Endothelial cell of umbilical vein (primary cell): ENCODE data around the gene ZBTB20. TPM values are rescaled to one million over a fixed set of nuclear protein-coding genes. Genes with fewer than 3 reads are reported as not detected.

Experiments used
- BruUV-seq: library from RNA; stranded (reverse); fragments of 400-500 nt; replicated peaks from 2 replicates; lab custom pipeline; 2021; lab: Mats Ljungman, UMichigan
- CTCF ChIA-PET: fragments of 300-600, 350-600 bp; sonication (Branson Sonifier 250); formaldehyde crosslinking; loops from one replicate; lab custom pipeline; 2021; ENCODE audit warnings: antibody characterized with exemption, inconsistent platforms; lab: Charles Lee
- POLR2A ChIA-PET: fragments of 300-600, 350-600 bp; sonication (Branson Sonifier 250); formaldehyde crosslinking; loops from one replicate; lab custom pipeline; 2021; ENCODE audit warnings: antibody characterized with exemption, inconsistent platforms; lab: Charles Lee
- DNase-seq: peaks from one replicate; pipeline ENCODE4 v3.0.0-alpha.2; 2011; ENCODE audit warnings: low read depth, low spot score
- FAIRE-seq: peaks from 2 replicates; lab custom pipeline; 2011; peaks lifted over from hg19 to GRCh38; lab: Jason Lieb, UNC
- H2AFZ ChIP-seq: 2 replicates; pipeline ENCODE4 v1.6.0; 2012; ENCODE audit warnings: low read depth, low read length, control low read depth, inconsistent platforms
- H3K27ac ChIP-seq: 2 replicates; pipeline ENCODE4 v1.5.1; 2011; ENCODE audit warnings: low read depth, mild to moderate bottlenecking, control low read depth, low read length, moderate library complexity; ENCODE audit not compliant: insufficient read depth
- H3K27me3 ChIP-seq, 2 experiments: 2 replicates each; pipeline versions ENCODE4 v1.6.0 to v1.6.1; 2011; ENCODE audit warnings: low read length in 2 of 2, mixed read lengths in 1 of 2; ENCODE audit not compliant: control insufficient read depth in 2 of 2, insufficient read depth in 2 of 2
- H3K36me3 ChIP-seq, 2 experiments: 2 replicates in 1 of 2; 3 replicates in 1 of 2; pipeline ENCODE4 v1.5.1; 2011; ENCODE audit warnings: low read length in 2 of 2, mild to moderate bottlenecking in 1 of 2, moderate library complexity in 1 of 2; ENCODE audit not compliant: control insufficient read depth in 2 of 2, insufficient read depth in 2 of 2; ENCODE audit errors: extremely low read depth in 1 of 2
- H3K4me1 ChIP-seq: 3 replicates; pipeline ENCODE4 v1.5.1; 2011; ENCODE audit warnings: mild to moderate bottlenecking, low read length; ENCODE audit not compliant: control insufficient read depth, insufficient read depth; ENCODE audit errors: extremely low read depth
- H3K4me2 ChIP-seq: 2 replicates; pipeline ENCODE4 v1.6.1; 2011; ENCODE audit warnings: low read length, control low read depth, mixed read lengths; ENCODE audit not compliant: insufficient read depth
- H3K4me3 ChIP-seq, 3 experiments: fragments of 200-600 bp in 1 of 3; sonication (generic), shearing (Covaris generic) in 1 of 3; replicated peaks in 1 of 3; 2 replicates each; pipeline ENCODE4 v1.5.1; 2011 to 2016; ENCODE audit warnings: control low read depth in 3 of 3, low read length in 3 of 3, mild to moderate bottlenecking in 2 of 3, inconsistent platforms in 1 of 3, low read depth in 1 of 3, moderate library complexity in 1 of 3; ENCODE audit not compliant: insufficient read depth in 1 of 3
- H3K79me2 ChIP-seq: 2 replicates; pipeline ENCODE4 v1.6.0; 2012; ENCODE audit warnings: low read length, inconsistent platforms; ENCODE audit not compliant: control insufficient read depth, insufficient read depth
- H3K9ac ChIP-seq: replicated peaks from 2 replicates; pipeline ENCODE3; 2011; ENCODE audit warnings: low read length, control low read depth; ENCODE audit not compliant: insufficient read depth; ENCODE audit errors: extremely low read depth
- H3K9me1 ChIP-seq: replicated peaks from 3 replicates; pipeline ENCODE4 v1.6.0; 2011; ENCODE audit warnings: mild to moderate bottlenecking, low read length; ENCODE audit not compliant: control insufficient read depth, insufficient read depth; ENCODE audit errors: extremely low read depth
- H3K9me3 ChIP-seq: replicated peaks from 2 replicates; pipeline ENCODE4 v1.5.1; 2012; ENCODE audit warnings: low read length, inconsistent platforms; ENCODE audit not compliant: control insufficient read depth, insufficient read depth
- H4K20me1 ChIP-seq: replicated peaks from 2 replicates; pipeline ENCODE3; 2011; ENCODE audit warnings: mild to moderate bottlenecking, low read length; ENCODE audit not compliant: control insufficient read depth, insufficient read depth; ENCODE audit errors: extremely low read depth
- EZH2 ChIP-seq: IDR thresholded peaks from 2 replicates; pipeline ENCODE4 v1.6.1; 2012; ENCODE audit warnings: borderline replicate concordance, low read depth, mild to moderate bottlenecking, moderate library complexity, low read length, inconsistent platforms; ENCODE audit not compliant: severe bottlenecking
- FOS ChIP-seq: IDR thresholded peaks from 2 replicates; pipeline ENCODE4 v1.6.1; 2011; ENCODE audit warnings: mild to moderate bottlenecking, low read length, moderate library complexity, borderline replicate concordance; ENCODE audit not compliant: insufficient read depth
- GATA2 ChIP-seq: IDR thresholded peaks from 2 replicates; pipeline ENCODE4 v1.7.0; 2011; ENCODE audit warnings: low read depth, mild to moderate bottlenecking, moderate library complexity, mixed read lengths, low read length; ENCODE audit not compliant: insufficient read length, insufficient read depth
- MYC ChIP-seq: IDR thresholded peaks from one replicate; pipeline ENCODE4 v1.6.1; 2011; ENCODE audit warnings: mild to moderate bottlenecking, low read depth, low read length
- POLR2AphosphoS5 ChIP-seq: IDR thresholded peaks from 2 replicates; pipeline ENCODE4 v1.6.1; 2012; ENCODE audit warnings: low read depth, mild to moderate bottlenecking, control low read depth, low read length, moderate library complexity; ENCODE audit not compliant: insufficient read depth
- dilution Hi-C: fragments of 300-500 bp; cut with MboI; formaldehyde crosslinking; loops from one replicate; pipeline ENCODE4 v1.15.0; 2019; ENCODE audit warnings: low sequenced_read_pairs; ENCODE audit not compliant: extremely low pct_ligation_motif_present
- intact Hi-C: fragments of 100-400 bp; cut with micrococcal nuclease; formaldehyde crosslinking; loops from one replicate; pipeline ENCODE4 v1.10.0; 2022
- polyA plus RNA-seq, 4 experiments: library from polyadenylated mRNA; depleted of rRNA in 3 of 4; stranded (reverse) in 3 of 4; unstranded in 1 of 4; fragments of >200 nt; gene quantifications; 2 replicates each; pipeline versions ENCODE4 v1.2.1 to v1.2.3, GENCODE V29; 2011 to 2012; ENCODE audit warnings: missing spikeins in 1 of 4
- total RNA-seq: library from RNA; stranded (reverse); gene quantifications from 2 replicates; pipeline ENCODE4 v1.2.3, GENCODE V29; 2021
- TF ChIP-seq, protein P1 (sequence below), 2 donors: IDR thresholded peaks; 1 replicate in 1 of 2; 2 replicates in 1 of 2; pipeline ENCODE4 v1.5.1; 2011; ENCODE audit warnings: low read length in 2 of 2, mild to moderate bottlenecking in 2 of 2, moderate library complexity in 2 of 2, control low read depth in 1 of 2, inconsistent platforms in 1 of 2, low read depth in 1 of 2; ENCODE audit not compliant: insufficient read depth in 1 of 2; ENCODE audit errors: extremely low read depth in 1 of 2
- TF ChIP-seq, protein P2 (sequence below): IDR thresholded peaks from 2 replicates; pipeline ENCODE4 v1.6.1; 2011; ENCODE audit not compliant: insufficient read depth, insufficient read length

The ZBTB20 gene
- total and polyA plus RNA-seq, 2 donors (not counting 3 experiments of a cell fraction or from before 2014, with no cell fraction given), result 2.1 to 20.5 TPM

DNA sequence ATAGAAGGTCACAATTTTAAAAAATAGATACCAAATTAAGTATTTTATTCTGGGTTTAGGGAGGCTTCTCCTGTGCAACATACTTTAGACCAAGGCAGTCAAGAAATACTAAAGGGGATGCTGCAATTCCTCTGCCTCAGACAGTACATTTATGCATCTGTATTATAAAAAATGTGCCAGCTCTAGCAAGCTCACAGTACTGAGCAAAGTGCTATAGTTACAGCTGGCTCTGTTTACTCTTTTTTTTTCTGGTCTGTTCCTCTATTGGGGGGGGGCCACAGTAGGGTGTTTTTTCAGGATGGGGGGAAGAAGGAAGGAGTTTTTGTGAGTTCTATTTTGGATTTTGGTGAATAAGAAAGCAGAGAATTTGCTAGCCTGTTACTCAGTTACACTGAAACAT lies 668.3 kb downstream of the ZBTB20 start:
- H3K9me3 ChIP-seq, result no peaks in the 10 kb centered on the region
- DNase-seq (no peak), FAIRE-seq (no peak)
- dilution Hi-C loops (no loop called here), intact Hi-C loops (no loop called here)
- H3K9me1 ChIP-seq, result no peaks in the 10 kb centered on the region
- ChIA-PET POLR2A (no interaction called here), CTCF (interaction anchor here (0.9 kb wide), 1 partner anchor 10 kb away, joined by 3 read pairs; no protein-coding TSS in a partner anchor)
- no peak overlapping the region for H3K27ac ChIP-seq
- no peak overlapping the region for H2AFZ ChIP-seq
- H4K20me1 ChIP-seq, result no peaks in the 10 kb centered on the region
- no peaks in the 10 kb centered on the region for H3K4me1 ChIP-seq
- no TSS peak for BruUV-seq
- no peaks in the 10 kb centered on the region for H3K27me3 ChIP-seq
- H3K4me3 ChIP-seq, result no peak overlapping the region
- no peaks in the 10 kb centered on the region for H3K79me2 ChIP-seq
- TF ChIP-seq, protein P1, sequence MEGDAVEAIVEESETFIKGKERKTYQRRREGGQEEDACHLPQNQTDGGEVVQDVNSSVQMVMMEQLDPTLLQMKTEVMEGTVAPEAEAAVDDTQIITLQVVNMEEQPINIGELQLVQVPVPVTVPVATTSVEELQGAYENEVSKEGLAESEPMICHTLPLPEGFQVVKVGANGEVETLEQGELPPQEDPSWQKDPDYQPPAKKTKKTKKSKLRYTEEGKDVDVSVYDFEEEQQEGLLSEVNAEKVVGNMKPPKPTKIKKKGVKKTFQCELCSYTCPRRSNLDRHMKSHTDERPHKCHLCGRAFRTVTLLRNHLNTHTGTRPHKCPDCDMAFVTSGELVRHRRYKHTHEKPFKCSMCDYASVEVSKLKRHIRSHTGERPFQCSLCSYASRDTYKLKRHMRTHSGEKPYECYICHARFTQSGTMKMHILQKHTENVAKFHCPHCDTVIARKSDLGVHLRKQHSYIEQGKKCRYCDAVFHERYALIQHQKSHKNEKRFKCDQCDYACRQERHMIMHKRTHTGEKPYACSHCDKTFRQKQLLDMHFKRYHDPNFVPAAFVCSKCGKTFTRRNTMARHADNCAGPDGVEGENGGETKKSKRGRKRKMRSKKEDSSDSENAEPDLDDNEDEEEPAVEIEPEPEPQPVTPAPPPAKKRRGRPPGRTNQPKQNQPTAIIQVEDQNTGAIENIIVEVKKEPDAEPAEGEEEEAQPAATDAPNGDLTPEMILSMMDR (IDR thresholded peaks at IDR 0.05; ENCODE audit: extremely low read depth in 1 of 2, insufficient read depth in 1 of 2, low read depth in 1 of 2, low read length in 2 of 2), result no peak
- no peak for TF ChIP-seq GATA2
- TF ChIP-seq EZH2, result no peak
- TF ChIP-seq POLR2AphosphoS5, result no peak
- no peak for TF ChIP-seq MYC
- TF ChIP-seq FOS, result no peak
- TF ChIP-seq, protein P2, sequence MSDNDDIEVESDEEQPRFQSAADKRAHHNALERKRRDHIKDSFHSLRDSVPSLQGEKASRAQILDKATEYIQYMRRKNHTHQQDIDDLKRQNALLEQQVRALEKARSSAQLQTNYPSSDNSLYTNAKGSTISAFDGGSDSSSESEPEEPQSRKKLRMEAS, result no peak
- no peak overlapping the region for H3K4me2 ChIP-seq
- no peak overlapping the region for H3K9ac ChIP-seq
- no peaks in the 10 kb centered on the region for H3K36me3 ChIP-seq
